ENCODE data around the gene PRR7. TPM values are rescaled to one million over a fixed set of nuclear protein-coding genes. Genes with fewer than 3 reads are reported as not detected.

PRR7 gene
- total and polyA plus RNA-seq, 2 experiments from 2014 or later: 4.8 to 11.7 TPM

DNA sequence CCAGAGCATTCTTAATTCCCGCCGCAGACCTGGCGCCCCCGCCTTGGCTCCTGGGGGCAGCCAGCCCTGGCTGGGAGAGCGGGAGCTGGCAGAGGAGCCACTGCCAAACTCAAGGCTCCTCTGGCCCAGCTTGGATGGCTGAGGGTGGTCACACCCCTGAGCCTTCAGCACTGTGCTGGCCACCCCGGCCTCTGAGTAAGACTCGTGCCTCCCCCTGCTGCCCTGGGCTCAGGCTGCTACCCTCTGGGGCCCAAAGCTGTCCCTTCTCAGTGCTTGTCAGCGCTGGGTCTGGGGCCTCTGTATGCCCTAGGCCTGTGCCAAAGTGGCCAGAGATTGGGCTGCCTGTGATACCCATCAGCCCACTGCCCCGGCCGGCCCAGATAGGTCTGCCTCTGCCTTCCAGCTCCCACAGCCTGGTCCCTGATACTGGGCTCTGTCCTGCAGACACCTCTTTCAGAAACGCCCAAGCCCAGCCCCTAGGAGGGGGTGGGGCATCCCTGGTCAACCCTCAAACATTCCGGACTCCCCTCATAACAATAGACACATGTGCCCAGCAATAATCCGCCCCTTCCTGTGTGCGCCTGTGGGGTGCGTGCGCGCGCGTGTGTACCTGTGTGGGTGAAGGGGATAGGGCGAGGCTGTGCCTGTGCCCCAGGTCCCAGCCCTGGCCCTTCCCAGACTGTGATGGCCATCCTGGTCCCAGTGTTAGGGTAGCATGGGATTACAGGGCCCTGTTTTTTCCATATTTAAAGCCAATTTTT lies 4.4 kb upstream of the PRR7 start:
- no peak overlapping the region for H3K4me3 ChIP-seq
- H3K4me1 ChIP-seq (ENCODE audit: insufficient read depth): peaks cover 8% of the 10 kb centered on the region
- peaks cover 3% of the 10 kb centered on the region for H3K27me3 ChIP-seq
- H3K36me3 ChIP-seq (replicated peaks; ENCODE audit: insufficient read depth, low read depth): no peaks in the 10 kb centered on the region
- no peaks in the 10 kb centered on the region for H4K20me1 ChIP-seq (ENCODE audit: insufficient read depth, poor library complexity, severe bottlenecking)
- H3K9me3 ChIP-seq (ENCODE audit: low read depth): no peaks in the 10 kb centered on the region
- no peak overlapping the region for H2AFZ ChIP-seq
- TF ChIP-seq, protein P1, sequence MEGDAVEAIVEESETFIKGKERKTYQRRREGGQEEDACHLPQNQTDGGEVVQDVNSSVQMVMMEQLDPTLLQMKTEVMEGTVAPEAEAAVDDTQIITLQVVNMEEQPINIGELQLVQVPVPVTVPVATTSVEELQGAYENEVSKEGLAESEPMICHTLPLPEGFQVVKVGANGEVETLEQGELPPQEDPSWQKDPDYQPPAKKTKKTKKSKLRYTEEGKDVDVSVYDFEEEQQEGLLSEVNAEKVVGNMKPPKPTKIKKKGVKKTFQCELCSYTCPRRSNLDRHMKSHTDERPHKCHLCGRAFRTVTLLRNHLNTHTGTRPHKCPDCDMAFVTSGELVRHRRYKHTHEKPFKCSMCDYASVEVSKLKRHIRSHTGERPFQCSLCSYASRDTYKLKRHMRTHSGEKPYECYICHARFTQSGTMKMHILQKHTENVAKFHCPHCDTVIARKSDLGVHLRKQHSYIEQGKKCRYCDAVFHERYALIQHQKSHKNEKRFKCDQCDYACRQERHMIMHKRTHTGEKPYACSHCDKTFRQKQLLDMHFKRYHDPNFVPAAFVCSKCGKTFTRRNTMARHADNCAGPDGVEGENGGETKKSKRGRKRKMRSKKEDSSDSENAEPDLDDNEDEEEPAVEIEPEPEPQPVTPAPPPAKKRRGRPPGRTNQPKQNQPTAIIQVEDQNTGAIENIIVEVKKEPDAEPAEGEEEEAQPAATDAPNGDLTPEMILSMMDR (IDR thresholded peaks at IDR 0.05; ENCODE audit: poor library complexity): no peak
- TF ChIP-seq EZH2 (IDR thresholded peaks at IDR 0.05; ENCODE audit: borderline replicate concordance): no peak
- no peaks in the 10 kb centered on the region for H3K79me2 ChIP-seq
- no peak for DNase-seq (ENCODE audit: low spot score)
- no peak overlapping the region for H3K27ac ChIP-seq
- H3K9me2 ChIP-seq (replicated peaks; ENCODE audit: insufficient read depth): no peaks in the 10 kb centered on the region
- WGBS (ENCODE audit: low lambda C conversion rate, missing lambda C conversion rate): 92% methylated on average over 20 of the region's 20 CpGs
- no peak overlapping the region for H3K4me2 ChIP-seq

DNA sequence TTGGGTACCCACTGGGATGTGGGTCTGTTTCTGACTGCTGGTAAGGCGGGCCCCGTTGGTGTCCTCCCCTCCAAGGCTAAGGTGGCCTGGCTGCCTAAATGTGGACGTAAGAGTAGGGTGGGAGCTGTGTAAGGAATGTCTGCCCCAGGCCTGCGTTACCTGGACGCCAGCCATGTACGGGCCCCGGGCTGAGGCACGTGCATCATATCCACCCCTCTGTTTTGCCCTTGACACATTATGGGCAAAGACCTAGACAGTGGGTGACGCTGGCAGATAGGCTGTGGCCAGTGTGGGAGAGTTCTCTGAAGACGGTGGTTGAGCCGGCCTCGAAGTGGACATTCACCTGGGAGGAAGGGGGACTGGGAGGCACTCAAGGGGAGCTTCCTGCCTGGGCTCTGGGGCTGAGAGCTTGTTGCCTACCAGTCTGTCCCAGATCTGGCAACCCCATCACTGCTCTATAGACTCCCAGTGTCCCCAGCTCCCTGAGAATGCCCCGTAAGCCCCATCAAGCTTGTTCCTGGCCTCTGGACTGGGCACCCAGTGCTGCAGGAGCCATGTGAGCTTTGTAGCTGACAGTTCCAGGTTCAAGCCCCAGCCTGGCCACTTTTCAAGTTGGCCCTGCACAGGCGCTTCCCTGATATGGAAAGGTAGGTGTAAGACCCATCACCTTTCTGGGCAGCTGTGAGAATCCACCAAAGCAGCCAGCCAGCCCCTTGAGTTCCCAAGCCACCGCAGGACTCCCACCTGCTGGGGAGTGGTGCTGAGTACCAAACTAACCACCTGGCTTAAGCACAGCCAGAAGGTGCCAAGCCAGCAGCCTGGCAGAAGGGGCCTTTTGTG lies 3.2 kb upstream of the PRR7 start:
- H4K20me1 ChIP-seq (ENCODE audit: insufficient read depth, poor library complexity, severe bottlenecking): no peaks in the 10 kb centered on the region
- H3K27ac ChIP-seq: no peak overlapping the region
- H3K79me2 ChIP-seq: no peaks in the 10 kb centered on the region

DNA sequence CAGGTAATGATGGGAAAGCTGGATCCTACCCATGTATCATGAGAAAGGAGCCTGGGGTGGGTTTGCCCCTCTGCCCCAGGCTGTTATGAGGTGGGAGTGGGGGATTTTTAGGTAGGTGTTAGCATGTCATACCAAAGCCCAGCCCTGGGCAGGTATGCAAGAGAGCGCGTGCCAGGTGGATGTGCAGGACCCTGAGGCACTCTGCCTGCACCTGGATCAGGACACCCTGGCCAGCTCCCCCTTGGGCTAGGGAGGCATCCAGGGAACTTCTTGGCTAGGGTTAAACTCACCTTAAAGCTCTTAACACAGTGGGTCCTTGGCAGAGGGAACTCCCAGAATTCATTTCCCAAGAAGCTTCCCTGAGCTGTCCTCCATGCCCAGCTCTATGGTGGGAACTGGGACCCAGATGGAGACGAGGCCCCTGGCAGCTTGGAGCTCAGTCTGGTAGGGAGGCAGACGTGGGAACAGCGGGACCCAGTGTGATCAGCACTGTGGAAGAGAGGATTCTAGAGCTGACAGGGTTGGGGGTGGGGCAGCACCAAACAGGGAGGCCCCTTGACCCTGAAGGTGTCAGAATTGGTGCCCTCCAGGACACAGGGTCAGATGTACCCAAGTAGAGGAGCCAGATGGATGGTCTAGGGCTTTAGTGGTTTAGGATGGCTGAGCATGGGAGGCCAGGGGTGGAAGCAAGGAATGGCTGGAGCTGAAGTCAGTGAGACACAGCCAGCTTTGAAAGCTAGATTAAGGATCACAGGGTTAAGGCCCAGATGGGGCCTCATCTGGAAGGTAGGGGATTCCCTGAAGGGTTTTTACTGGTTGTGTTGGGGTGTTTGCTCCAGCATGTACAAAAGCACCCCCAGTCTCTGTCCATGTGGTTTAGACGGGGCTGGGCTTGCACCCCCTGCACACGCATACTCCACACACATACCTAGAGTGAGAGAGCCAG lies 2.2 kb upstream of the PRR7 start:
- WGBS (ENCODE audit: low lambda C conversion rate, missing lambda C conversion rate): 82% methylated on average over 7 of the region's 7 CpGs
- Histone ChIP-seq H3K27me3 (peaks cover 3% of the 10 kb centered on the region), H2AFZ (no peak overlapping the region)

More for the DNA sequence above, 3.2 kb upstream of the PRR7 start:
- Histone ChIP-seq H3K9me3 (ENCODE audit: low read depth) (no peaks in the 10 kb centered on the region), H3K9me2 (replicated peaks; ENCODE audit: insufficient read depth) (no peaks in the 10 kb centered on the region), H2AFZ (no peak overlapping the region), H3K27me3 (peaks cover 3% of the 10 kb centered on the region), H3K4me2 (no peak overlapping the region), H3K4me1 (ENCODE audit: insufficient read depth) (peaks cover 13% of the 10 kb centered on the region), H3K4me3 (no peak overlapping the region), H3K36me3 (replicated peaks; ENCODE audit: insufficient read depth, low read depth) (no peaks in the 10 kb centered on the region)
- no peak for DNase-seq (ENCODE audit: low spot score)
- 93% methylated on average over 15 of the region's 15 CpGs for WGBS (ENCODE audit: low lambda C conversion rate, missing lambda C conversion rate)
- no peak for TF ChIP-seq EZH2 (IDR thresholded peaks at IDR 0.05; ENCODE audit: borderline replicate concordance)
- TF ChIP-seq EZH2phosphoT487 (IDR thresholded peaks at IDR 0.05; ENCODE audit: low read depth, severe bottlenecking, unreplicated experiment): no peak
- TF ChIP-seq, protein P1 (IDR thresholded peaks at IDR 0.05; ENCODE audit: poor library complexity): no peak

More for the DNA sequence above, 2.2 kb upstream of the PRR7 start:
- TF ChIP-seq EZH2 (IDR thresholded peaks at IDR 0.05; ENCODE audit: borderline replicate concordance) (no peak), EZH2phosphoT487 (IDR thresholded peaks at IDR 0.05; ENCODE audit: low read depth, severe bottlenecking, unreplicated experiment) (no peak)
- TF ChIP-seq, protein P1 (IDR thresholded peaks at IDR 0.05; ENCODE audit: poor library complexity): no peak
- H3K27ac ChIP-seq: no peak overlapping the region
- no peaks in the 10 kb centered on the region for H3K9me2 ChIP-seq (replicated peaks; ENCODE audit: insufficient read depth)
- no peaks in the 10 kb centered on the region for H4K20me1 ChIP-seq (ENCODE audit: insufficient read depth, poor library complexity, severe bottlenecking)
- H3K9me3 ChIP-seq (ENCODE audit: low read depth): no peaks in the 10 kb centered on the region
- H3K4me2 ChIP-seq: no peak overlapping the region
- H3K4me3 ChIP-seq: no peak overlapping the region
- H3K36me3 ChIP-seq (replicated peaks; ENCODE audit: insufficient read depth, low read depth): no peaks in the 10 kb centered on the region
- no peak for DNase-seq (ENCODE audit: low spot score)
- peaks cover 13% of the 10 kb centered on the region for H3K4me1 ChIP-seq (ENCODE audit: insufficient read depth)
- no peaks in the 10 kb centered on the region for H3K79me2 ChIP-seq

All from hepatocyte (in vitro differentiated cells).